GM21360 (cell line): ENCODE measurements around the gene CCSER2.
A peak's percentile ranks its signal among the peaks of the same experiment; 100 is the strongest.
"Not testable (repeated sequence)": the region's sequence is repeated elsewhere in the genome, so short reads cannot be mapped to it uniquely, and the experiment has no call there.

Experiments used
- ATAC-seq: cut with Tn5 transposase; IDR thresholded peaks from one replicate; pipeline ENCODE4 v1.9.1; 2021; ENCODE audit warnings: mild to moderate bottlenecking, moderate library complexity; ENCODE audit not compliant: unreplicated experiment

Gene CCSER2

GRCh38 chr10:84510121-84510520, 181.7 kb downstream of the CCSER2 start:
- ATAC-seq = no peak

- no peak for ATAC-seq
These were observed 182.7 kb downstream of the CCSER2 start for GRCh38 chr10:84511106-84511505.

GRCh38 chr10:84511709-84512285, 183.4 kb downstream of the CCSER2 start:
- no peak for ATAC-seq

- no peak for ATAC-seq
These were observed 189.2 kb downstream of the CCSER2 start for GRCh38 chr10:84517554-84517953.

- no peak for ATAC-seq
These were observed 190.8 kb downstream of the CCSER2 start for GRCh38 chr10:84519235-84519634.

GRCh38 chr10:84521013-84521412, 192.6 kb downstream of the CCSER2 start:
- ATAC-seq = no peak

GRCh38 chr10:84521468-84521867, 193.1 kb downstream of the CCSER2 start:
- no peak for ATAC-seq

- no peak for ATAC-seq
These were observed 194.4 kb downstream of the CCSER2 start for GRCh38 chr10:84522612-84523462.

- no peak for ATAC-seq
These were observed 195.1 kb downstream of the CCSER2 start for GRCh38 chr10:84523526-84523925.

- no peak for ATAC-seq
These were observed 196.0 kb downstream of the CCSER2 start for GRCh38 chr10:84524435-84524834.

GRCh38 chr10:84525120-84525806, 196.9 kb downstream of the CCSER2 start:
- no peak for ATAC-seq

- ATAC-seq = not testable (repeated sequence)
These were observed 197.4 kb downstream of the CCSER2 start for GRCh38 chr10:84525807-84526182.

GRCh38 chr10:84527386-84527785, 199.0 kb downstream of the CCSER2 start:
- ATAC-seq = not testable (repeated sequence)

GRCh38 chr10:84528526-84528925, 200.1 kb downstream of the CCSER2 start:
- not testable (repeated sequence) for ATAC-seq

- ATAC-seq = no peak
These were observed 202.4 kb downstream of the CCSER2 start for GRCh38 chr10:84530724-84531325.

- ATAC-seq = no peak
These were observed 203.0 kb downstream of the CCSER2 start for GRCh38 chr10:84531396-84531795.

- ATAC-seq = no peak
These were observed 205.8 kb downstream of the CCSER2 start for GRCh38 chr10:84534168-84534567.

- ATAC-seq = peak; percentile 72
These were observed 209.1 kb downstream of the CCSER2 start for GRCh38 chr10:84537447-84537931.

GRCh38 chr10:84538036-84538435, 209.6 kb downstream of the CCSER2 start:
- no peak for ATAC-seq

GRCh38 chr10:84539216-84539615, 210.8 kb downstream of the CCSER2 start:
- ATAC-seq = no peak

- peak; percentile 3 for ATAC-seq
These were observed 211.7 kb downstream of the CCSER2 start for GRCh38 chr10:84540022-84540616.
